HepG2 (cell line): ENCODE data around the gene USP7. TPM values are rescaled to one million over a fixed set of nuclear protein-coding genes. Genes with fewer than 3 reads are reported as not detected.

Source experiments
- HES4 ChIP-seq: sonication (generic); formaldehyde crosslinking; IDR thresholded peaks from 2 replicates; pipeline ENCODE4 v1.9.0; 2021; ENCODE audit warnings: mild to moderate bottlenecking, missing genetic modification reagents, borderline replicate concordance
- HMGA1 ChIP-seq: sonication (generic); formaldehyde crosslinking; conservative IDR thresholded peaks from 2 replicates; pipeline ENCODE4 v1.4.0; 2020; ENCODE audit warnings: missing genetic modification reagents
- IRX3 ChIP-seq: sonication (generic); formaldehyde crosslinking; IDR thresholded peaks from 2 replicates; pipeline ENCODE4 v1.8.1; 2023; ENCODE audit warnings: mild to moderate bottlenecking, low read depth, missing genetic modification reagents, borderline replicate concordance
- JUNB ChIP-seq: sonication (generic); formaldehyde crosslinking; IDR thresholded peaks from 2 replicates; pipeline ENCODE4 v1.8.0; 2022; ENCODE audit warnings: missing genetic modification reagents, mild to moderate bottlenecking, borderline replicate concordance
- KDM1A ChIP-seq: IDR thresholded peaks from 2 replicates; pipeline ENCODE4 v1.6.1; 2016; ENCODE audit warnings: missing compliant biosample characterization
- ZNF180 ChIP-seq: sonication (generic); formaldehyde crosslinking; IDR thresholded peaks from 2 replicates; pipeline ENCODE4 v1.4.0; 2020; ENCODE audit warnings: low read depth, missing genetic modification reagents, borderline replicate concordance
- ZNF264 ChIP-seq: sonication (generic); formaldehyde crosslinking; IDR thresholded peaks from 2 replicates; pipeline ENCODE4 v1.4.0; 2020; ENCODE audit warnings: missing genetic modification reagents
- ZNF432 ChIP-seq: sonication (generic); formaldehyde crosslinking; IDR thresholded peaks from 2 replicates; pipeline ENCODE4 v1.5.0; 2020; ENCODE audit warnings: missing genetic modification reagents, mild to moderate bottlenecking, borderline replicate concordance
- ZNF768 ChIP-seq: sonication (generic); formaldehyde crosslinking; IDR thresholded peaks from 2 replicates; pipeline ENCODE4 v1.4.0; 2020; ENCODE audit warnings: missing genetic modification reagents
- ZNF841 ChIP-seq: sonication (generic); formaldehyde crosslinking; IDR thresholded peaks from 2 replicates; pipeline ENCODE4 v1.8.1; 2023; ENCODE audit warnings: missing genetic modification reagents, borderline replicate concordance
- ZSCAN21 ChIP-seq: sonication (generic); formaldehyde crosslinking; IDR thresholded peaks from 2 replicates; pipeline ENCODE4 v1.8.0; 2022; ENCODE audit warnings: mild to moderate bottlenecking, missing genetic modification reagents, moderate library complexity, borderline replicate concordance
- ZSCAN9 ChIP-seq: IDR thresholded peaks from 2 replicates; pipeline ENCODE4 v1.6.1; 2016; ENCODE audit warnings: borderline replicate concordance
- polyA plus RNA-seq, 8 experiments: library from polyadenylated mRNA; depleted of rRNA in 3 of 8; stranded (reverse) in 7 of 8; unstranded in 1 of 8; fragments of >200 nt; fragmentation: Illumina TruSeq in 4 of 8; extraction: Trizol in 4 of 8; gene quantifications; 2 replicates each; pipeline versions ENCODE4 v1.2.1 to v1.2.3, GENCODE V29; 2011 to 2016; ENCODE audit warnings: low read depth in 4 of 8, missing spikeins in 1 of 8, mixed read lengths in 1 of 8; ENCODE audit not compliant: insufficient read depth in 1 of 8
- total RNA-seq, 5 experiments: library from RNA; depleted of rRNA; stranded (reverse); fragments of >200 nt; fragmentation: Illumina TruSeq; extraction: Trizol; gene quantifications; 2 replicates each; pipeline ENCODE4 v1.2.3, GENCODE V29; 2016; ENCODE audit warnings: low read depth in 1 of 5
- TF ChIP-seq, protein P1 (sequence below): sonication (generic); formaldehyde crosslinking; conservative IDR thresholded peaks from 2 replicates; pipeline ENCODE4 v1.8.0; 2022; ENCODE audit warnings: mild to moderate bottlenecking, moderate library complexity, missing genetic modification reagents
- TF ChIP-seq, protein P2 (sequence below): sonication (generic); formaldehyde crosslinking; IDR thresholded peaks from 2 replicates; pipeline ENCODE4 v1.5.0; 2020; ENCODE audit warnings: missing genetic modification reagents, mild to moderate bottlenecking, borderline replicate concordance
- TF ChIP-seq, protein P3 (sequence below): sonication (generic); formaldehyde crosslinking; IDR thresholded peaks from 2 replicates; pipeline ENCODE4 v1.5.0; 2020; ENCODE audit warnings: missing genetic modification reagents
- TF ChIP-seq, protein P4 (sequence below): sonication (generic); formaldehyde crosslinking; IDR thresholded peaks from 2 replicates; pipeline ENCODE4 v1.4.0; 2020; ENCODE audit warnings: low read depth, mild to moderate bottlenecking, missing genetic modification reagents
- TF ChIP-seq, protein P5 (sequence below): sonication (generic); formaldehyde crosslinking; IDR thresholded peaks from 2 replicates; pipeline ENCODE4 v1.9.0; 2021; ENCODE audit warnings: missing genetic modification reagents, mild to moderate bottlenecking, borderline replicate concordance

USP7 gene
- total and polyA plus RNA-seq, 2 of the 13 experiments (the other 11 are each of a cell fraction or from before 2014, with no cell fraction given): 52.5 to 173 TPM

DNA sequence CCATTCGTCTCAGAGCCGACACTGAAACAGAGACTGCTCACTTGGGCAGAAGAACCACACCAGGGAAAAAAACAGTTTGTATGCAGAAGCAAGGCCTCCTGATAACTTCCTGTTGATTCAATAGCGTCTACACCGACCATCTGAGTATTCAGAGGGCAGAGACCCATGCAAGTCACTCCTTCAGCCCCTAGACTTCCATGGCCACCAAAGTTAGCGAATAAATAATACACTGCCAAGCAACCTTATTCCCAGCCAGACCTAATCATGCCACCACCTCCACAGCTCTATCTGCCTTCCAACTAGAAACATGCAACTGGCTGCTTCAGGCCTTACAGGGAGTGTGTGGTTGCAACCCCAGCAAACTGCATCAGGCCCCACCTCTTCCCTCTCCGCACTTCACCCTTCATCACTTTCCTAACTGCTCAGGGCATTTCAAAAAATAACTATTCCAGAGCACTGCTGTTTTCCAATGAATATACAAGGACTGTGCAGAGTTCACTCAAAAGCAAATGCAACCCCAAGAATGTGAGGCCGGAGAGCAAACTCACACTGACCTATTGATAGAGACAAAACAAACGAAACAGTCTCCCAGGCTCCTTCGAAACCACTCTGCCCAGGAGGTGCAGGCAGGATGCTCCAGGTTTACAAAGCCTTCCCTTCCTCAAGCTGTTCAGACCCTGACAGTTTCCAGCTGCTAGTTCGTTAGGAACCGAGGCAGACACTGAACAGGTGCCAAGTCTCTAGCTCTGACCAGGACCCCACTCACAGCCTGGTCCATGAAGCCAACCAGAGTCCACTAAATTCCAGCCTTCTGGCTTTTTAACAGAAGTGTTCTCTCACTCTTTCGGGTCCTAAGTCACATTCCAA, 3.6 kb downstream of the USP7 start (continued):
- TF ChIP-seq, protein P1, sequence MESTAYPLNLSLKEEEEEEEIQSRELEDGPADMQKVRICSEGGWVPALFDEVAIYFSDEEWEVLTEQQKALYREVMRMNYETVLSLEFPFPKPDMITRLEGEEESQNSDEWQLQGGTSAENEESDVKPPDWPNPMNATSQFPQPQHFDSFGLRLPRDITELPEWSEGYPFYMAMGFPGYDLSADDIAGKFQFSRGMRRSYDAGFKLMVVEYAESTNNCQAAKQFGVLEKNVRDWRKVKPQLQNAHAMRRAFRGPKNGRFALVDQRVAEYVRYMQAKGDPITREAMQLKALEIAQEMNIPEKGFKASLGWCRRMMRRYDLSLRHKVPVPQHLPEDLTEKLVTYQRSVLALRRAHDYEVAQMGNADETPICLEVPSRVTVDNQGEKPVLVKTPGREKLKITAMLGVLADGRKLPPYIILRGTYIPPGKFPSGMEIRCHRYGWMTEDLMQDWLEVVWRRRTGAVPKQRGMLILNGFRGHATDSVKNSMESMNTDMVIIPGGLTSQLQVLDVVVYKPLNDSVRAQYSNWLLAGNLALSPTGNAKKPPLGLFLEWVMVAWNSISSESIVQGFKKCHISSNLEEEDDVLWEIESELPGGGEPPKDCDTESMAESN (CRISPR knock-in tag): peak; percentile 68
- TF ChIP-seq HMGA1 (CRISPR knock-in tag) (no peak), KDM1A (CRISPR knock-in tag) (peak; percentile 36; the same call in 1 of the 2 replicates), ZSCAN21 (CRISPR knock-in tag) (peak; percentile 80), HES4 (CRISPR knock-in tag) (no peak), ZNF768 (CRISPR knock-in tag) (no peak), ZNF432 (CRISPR knock-in tag) (no peak), ZNF264 (CRISPR knock-in tag) (no peak), ZSCAN9 (CRISPR knock-in tag) (peak; percentile 74; the same call in 1 of the 2 replicates), JUNB (CRISPR knock-in tag) (no peak), IRX3 (CRISPR knock-in tag) (no peak), ZNF841 (CRISPR knock-in tag) (0 out of 2 replicates have a peak, but pooled peaks have one; percentile 47), ZNF180 (no peak)
- TF ChIP-seq, protein P2, sequence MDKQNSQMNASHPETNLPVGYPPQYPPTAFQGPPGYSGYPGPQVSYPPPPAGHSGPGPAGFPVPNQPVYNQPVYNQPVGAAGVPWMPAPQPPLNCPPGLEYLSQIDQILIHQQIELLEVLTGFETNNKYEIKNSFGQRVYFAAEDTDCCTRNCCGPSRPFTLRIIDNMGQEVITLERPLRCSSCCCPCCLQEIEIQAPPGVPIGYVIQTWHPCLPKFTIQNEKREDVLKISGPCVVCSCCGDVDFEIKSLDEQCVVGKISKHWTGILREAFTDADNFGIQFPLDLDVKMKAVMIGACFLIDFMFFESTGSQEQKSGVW (CRISPR knock-in tag): no peak
- TF ChIP-seq, protein P3, sequence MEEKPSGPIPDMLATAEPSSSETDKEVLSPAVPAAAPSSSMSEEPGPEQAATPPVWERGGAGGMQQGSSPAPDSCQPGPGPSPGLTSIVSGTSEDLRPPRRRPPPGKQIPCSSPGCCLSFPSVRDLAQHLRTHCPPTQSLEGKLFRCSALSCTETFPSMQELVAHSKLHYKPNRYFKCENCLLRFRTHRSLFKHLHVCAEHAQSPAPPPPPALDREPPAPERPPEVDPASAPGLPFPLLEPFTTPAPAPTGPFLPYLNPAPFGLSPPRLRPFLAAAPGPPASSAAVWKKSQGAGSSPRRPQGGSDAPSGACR: peak; percentile 32; the same call in 1 of the 2 replicates
- TF ChIP-seq, protein P4, sequence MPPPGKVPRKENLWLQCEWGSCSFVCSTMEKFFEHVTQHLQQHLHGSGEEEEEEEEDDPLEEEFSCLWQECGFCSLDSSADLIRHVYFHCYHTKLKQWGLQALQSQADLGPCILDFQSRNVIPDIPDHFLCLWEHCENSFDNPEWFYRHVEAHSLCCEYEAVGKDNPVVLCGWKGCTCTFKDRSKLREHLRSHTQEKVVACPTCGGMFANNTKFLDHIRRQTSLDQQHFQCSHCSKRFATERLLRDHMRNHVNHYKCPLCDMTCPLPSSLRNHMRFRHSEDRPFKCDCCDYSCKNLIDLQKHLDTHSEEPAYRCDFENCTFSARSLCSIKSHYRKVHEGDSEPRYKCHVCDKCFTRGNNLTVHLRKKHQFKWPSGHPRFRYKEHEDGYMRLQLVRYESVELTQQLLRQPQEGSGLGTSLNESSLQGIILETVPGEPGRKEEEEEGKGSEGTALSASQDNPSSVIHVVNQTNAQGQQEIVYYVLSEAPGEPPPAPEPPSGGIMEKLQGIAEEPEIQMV (CRISPR knock-in tag): peak; percentile 54; the same call in 1 of the 2 replicates
- TF ChIP-seq, protein P5, sequence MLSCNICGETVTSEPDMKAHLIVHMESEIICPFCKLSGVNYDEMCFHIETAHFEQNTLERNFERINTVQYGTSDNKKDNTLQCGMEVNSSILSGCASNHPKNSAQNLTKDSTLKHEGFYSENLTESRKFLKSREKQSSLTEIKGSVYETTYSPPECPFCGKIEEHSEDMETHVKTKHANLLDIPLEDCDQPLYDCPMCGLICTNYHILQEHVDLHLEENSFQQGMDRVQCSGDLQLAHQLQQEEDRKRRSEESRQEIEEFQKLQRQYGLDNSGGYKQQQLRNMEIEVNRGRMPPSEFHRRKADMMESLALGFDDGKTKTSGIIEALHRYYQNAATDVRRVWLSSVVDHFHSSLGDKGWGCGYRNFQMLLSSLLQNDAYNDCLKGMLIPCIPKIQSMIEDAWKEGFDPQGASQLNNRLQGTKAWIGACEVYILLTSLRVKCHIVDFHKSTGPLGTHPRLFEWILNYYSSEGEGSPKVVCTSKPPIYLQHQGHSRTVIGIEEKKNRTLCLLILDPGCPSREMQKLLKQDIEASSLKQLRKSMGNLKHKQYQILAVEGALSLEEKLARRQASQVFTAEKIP (CRISPR knock-in tag): no peak
